Activated CD4-positive, alpha-beta memory T cell treated with anti-CD3 and anti-CD28 coated beads for 36 hours (primary cell): ENCODE measurements around the gene ARHGDIB. TPM values are rescaled to one million over a fixed set of nuclear protein-coding genes. Genes with fewer than 3 reads are reported as not detected.

ENCODE experiments used
- CTCF ChIA-PET: fragments of 350-600 bp; sonication (Branson Sonifier 250); formaldehyde crosslinking; loops from one replicate; lab custom pipeline; 2021; ENCODE audit warnings: antibody characterized with exemption, inconsistent platforms; lab: Charles Lee
- POLR2A ChIA-PET: fragments of 350-600 bp; sonication (Branson Sonifier 250); formaldehyde crosslinking; loops from one replicate; lab custom pipeline; 2021; ENCODE audit warnings: antibody characterized with exemption; lab: Charles Lee
- DNase-seq: peaks from one replicate; pipeline ENCODE4 v3.0.0-alpha.2; 2020
- H3K27ac Mint-ChIP-seq: one replicate; pipeline ENCODE4 v1.8.0; 2021; ENCODE audit warnings: mixed read lengths
- H3K27me3 Mint-ChIP-seq: one replicate; pipeline ENCODE4 v1.8.0; 2021; ENCODE audit warnings: mixed read lengths
- H3K36me3 Mint-ChIP-seq: one replicate; pipeline ENCODE4 v1.8.0; 2021; ENCODE audit warnings: mixed read lengths
- H3K4me1 Mint-ChIP-seq: one replicate; pipeline ENCODE4 v1.8.0; 2021; ENCODE audit warnings: low read depth, mixed read lengths
- H3K4me3 Mint-ChIP-seq: one replicate; pipeline ENCODE4 v1.8.0; 2021; ENCODE audit warnings: mild to moderate bottlenecking, mixed read lengths
- H3K9me3 Mint-ChIP-seq: one replicate; pipeline ENCODE4 v1.8.0; 2021; ENCODE audit warnings: mixed read lengths
- intact Hi-C: fragments of 100-400 bp; cut with micrococcal nuclease; formaldehyde crosslinking; loops from one replicate; pipeline ENCODE4 v1.15.1; 2023
- total RNA-seq, 2 experiments: library from RNA; stranded (reverse); gene quantifications; one replicate each; pipeline ENCODE4 v1.2.3, GENCODE V29; 2021

ARHGDIB gene
- total RNA-seq, 2 experiments from 2014 or later, result 640 to 644 TPM

- ChIA-PET POLR2A (no interaction called here), CTCF (no interaction called here)
- peaks cover 9% of the 10 kb centered on the region for H3K36me3 Mint-ChIP-seq
- H3K27ac Mint-ChIP-seq, result no peak overlapping the region
- no peaks in the 10 kb centered on the region for H3K9me3 Mint-ChIP-seq
- no peak for DNase-seq
- no peak overlapping the region for H3K4me3 Mint-ChIP-seq
- H3K4me1 Mint-ChIP-seq, result peaks cover 3% of the 10 kb centered on the region
- no peaks in the 10 kb centered on the region for H3K27me3 Mint-ChIP-seq
- intact Hi-C loops, result no loop called here
Observed at GRCh38 chr12:14931791-14932560, 29.4 kb downstream of the ARHGDIB start.

GRCh38 chr12:14931359-14931758 lies 30.0 kb downstream of the ARHGDIB start:
- intact Hi-C loops, result no loop called here

DNA sequence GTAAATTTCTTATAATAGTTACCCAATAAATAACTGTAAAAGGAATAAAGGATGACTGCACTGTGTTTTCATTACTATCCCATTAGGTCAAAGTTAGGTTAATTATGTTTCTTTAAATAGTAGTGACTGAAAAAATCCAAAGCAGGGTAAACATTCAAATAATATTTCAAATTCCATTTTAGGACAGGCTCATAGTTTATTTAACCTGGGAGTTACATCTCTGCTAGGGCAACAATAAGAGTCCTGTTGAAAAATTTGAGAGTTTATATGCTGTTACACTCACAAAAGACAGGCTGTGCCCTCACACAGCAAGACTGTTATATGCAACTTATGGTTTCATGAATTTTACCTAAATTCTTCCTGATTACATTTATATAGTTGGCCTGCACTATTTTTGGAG lies 31.1 kb downstream of the ARHGDIB start:
- Mint-ChIP-seq H3K27ac (no peak overlapping the region), H3K4me3 (no peak overlapping the region), H3K27me3 (no peaks in the 10 kb centered on the region), H3K9me3 (no peaks in the 10 kb centered on the region), H3K36me3 (peaks cover 9% of the 10 kb centered on the region), H3K4me1 (no peaks in the 10 kb centered on the region)
- intact Hi-C loops, result no loop called here
- no peak for DNase-seq
- ChIA-PET POLR2A (no interaction called here), CTCF (no interaction called here)

More at GRCh38 chr12:14931359-14931758, 30.0 kb downstream of the ARHGDIB start:
- H3K4me3 Mint-ChIP-seq, result no peak overlapping the region
- DNase-seq, result no peak
- ChIA-PET CTCF (interaction anchor here (0.6 kb wide), 1 partner anchor 19 kb away, joined by 4 read pairs; no protein-coding TSS in a partner anchor), POLR2A (no interaction called here)
- no peaks in the 10 kb centered on the region for H3K9me3 Mint-ChIP-seq
- peaks cover 9% of the 10 kb centered on the region for H3K36me3 Mint-ChIP-seq
- no peaks in the 10 kb centered on the region for H3K27me3 Mint-ChIP-seq
- no peaks in the 10 kb centered on the region for H3K4me1 Mint-ChIP-seq
- H3K27ac Mint-ChIP-seq, result no peak overlapping the region

DNA sequence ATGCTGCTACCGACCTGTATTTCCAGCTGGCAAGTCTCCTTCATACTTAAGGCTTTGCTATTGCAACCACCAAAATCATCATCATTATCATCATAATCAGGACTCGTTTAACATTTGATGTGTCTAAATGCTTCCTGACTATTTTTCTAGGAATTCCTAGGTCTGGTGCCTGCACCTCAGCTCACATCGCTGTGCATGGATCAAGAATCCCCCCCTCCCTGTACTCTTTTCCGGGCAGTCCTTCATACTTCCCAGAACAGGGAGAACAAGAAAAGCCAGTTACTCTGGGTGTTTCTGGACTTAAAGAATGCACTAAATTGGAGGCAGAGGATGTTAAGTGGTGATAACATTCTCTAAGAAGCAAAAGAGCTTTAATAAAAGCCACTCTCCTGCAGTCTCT lies 32.5 kb downstream of the ARHGDIB start:
- no peaks in the 10 kb centered on the region for H3K27me3 Mint-ChIP-seq
- no peaks in the 10 kb centered on the region for H3K4me1 Mint-ChIP-seq
- ChIA-PET CTCF (interaction anchor here (0.9 kb wide), 1 partner anchor 25 kb away, joined by 3 read pairs; no protein-coding TSS in a partner anchor), POLR2A (no interaction called here)
- DNase-seq, result no peak
- H3K9me3 Mint-ChIP-seq, result no peaks in the 10 kb centered on the region
- intact Hi-C loops, result no loop called here
- peaks cover 9% of the 10 kb centered on the region for H3K36me3 Mint-ChIP-seq
- no peak overlapping the region for H3K27ac Mint-ChIP-seq
- no peak overlapping the region for H3K4me3 Mint-ChIP-seq

GRCh38 chr12:14927267-14927666 lies 34.1 kb downstream of the ARHGDIB start:
- POLR2A ChIA-PET, result interaction anchor here (0.7 kb wide), 1 partner anchor 27 kb away, joined by 3 read pairs; no protein-coding TSS in a partner anchor

DNA sequence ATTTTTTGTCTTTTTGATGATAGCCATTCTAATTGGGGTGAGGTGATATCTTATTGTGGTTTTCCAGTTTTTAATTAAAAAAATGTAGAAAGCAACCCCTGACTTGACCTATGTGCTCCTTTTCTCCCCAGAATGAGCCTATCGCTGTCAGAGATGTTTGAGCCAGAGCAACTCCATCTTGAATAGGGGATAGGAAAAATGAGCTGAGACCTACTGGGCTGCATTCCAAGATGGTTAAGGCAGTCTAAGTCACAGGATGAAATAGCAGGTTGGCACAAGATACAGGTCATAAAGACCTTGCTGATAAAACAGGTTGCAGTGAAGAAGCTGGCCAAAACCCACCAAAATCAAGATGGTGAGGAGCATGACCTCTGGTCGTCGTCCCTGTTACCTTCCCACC lies 36.9 kb downstream of the ARHGDIB start:
- intact Hi-C loops, result no loop called here
- peaks cover 4% of the 10 kb centered on the region for H3K36me3 Mint-ChIP-seq
- no peak overlapping the region for H3K4me3 Mint-ChIP-seq
- peaks cover 14% of the 10 kb centered on the region for H3K4me1 Mint-ChIP-seq
- H3K27ac Mint-ChIP-seq, result no peak overlapping the region
- POLR2A ChIA-PET, result no interaction called here
- H3K9me3 Mint-ChIP-seq, result no peaks in the 10 kb centered on the region
- no peak for DNase-seq
- CTCF ChIA-PET, result no interaction called here
- H3K27me3 Mint-ChIP-seq, result no peaks in the 10 kb centered on the region

More at GRCh38 chr12:14927267-14927666, 34.1 kb downstream of the ARHGDIB start:
- intact Hi-C loops, result no loop called here
- Mint-ChIP-seq H3K4me1 (no peaks in the 10 kb centered on the region), H3K36me3 (peaks cover 5% of the 10 kb centered on the region), H3K27ac (no peak overlapping the region), H3K9me3 (no peaks in the 10 kb centered on the region), H3K27me3 (no peaks in the 10 kb centered on the region), H3K4me3 (no peak overlapping the region)
- CTCF ChIA-PET, result interaction anchor here (0.7 to 1.7 kb wide), 3 partner anchors 11 to 294 kb away, joined by 3 to 4 read pairs (median 4); partner anchors contain the start of genes ERP27 and RERG
- no peak for DNase-seq

GRCh38 chr12:14923944-14924343 lies 37.5 kb downstream of the ARHGDIB start:
- peaks cover 14% of the 10 kb centered on the region for H3K4me1 Mint-ChIP-seq
- no peaks in the 10 kb centered on the region for H3K27me3 Mint-ChIP-seq
- CTCF ChIA-PET, result no interaction called here
- H3K9me3 Mint-ChIP-seq, result no peaks in the 10 kb centered on the region
- POLR2A ChIA-PET, result no interaction called here
- no peak for DNase-seq
- no peak overlapping the region for H3K27ac Mint-ChIP-seq
- intact Hi-C loops, result no loop called here
- peaks cover 8% of the 10 kb centered on the region for H3K36me3 Mint-ChIP-seq
- no peak overlapping the region for H3K4me3 Mint-ChIP-seq

DNA sequence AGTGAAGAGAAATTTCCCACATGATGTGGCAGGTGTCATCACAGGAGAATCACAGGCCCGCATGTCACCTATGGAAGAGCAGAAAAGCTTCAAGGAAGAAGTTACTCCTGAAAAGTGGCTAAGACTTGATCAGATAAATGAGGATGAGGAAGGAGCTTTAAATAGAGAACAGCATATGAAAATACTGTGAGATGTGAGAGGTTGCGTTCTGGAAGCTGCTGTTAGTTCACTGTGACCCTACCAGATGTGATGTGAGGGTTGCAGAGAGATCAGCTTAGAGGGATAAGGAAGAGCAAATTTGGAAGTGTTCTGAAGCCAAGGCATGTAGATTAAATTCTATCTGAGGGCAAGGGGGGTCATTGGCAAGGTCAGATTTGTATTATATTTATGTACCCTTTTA lies 40.2 kb downstream of the ARHGDIB start:
- Mint-ChIP-seq H3K27me3 (no peaks in the 10 kb centered on the region), H3K4me1 (peaks cover 14% of the 10 kb centered on the region), H3K4me3 (no peak overlapping the region), H3K36me3 (peaks cover 25% of the 10 kb centered on the region), H3K9me3 (no peaks in the 10 kb centered on the region), H3K27ac (no peak overlapping the region)
- DNase-seq, result no peak
- intact Hi-C loops, result loop anchor here (2.0 kb wide), 1 partner anchor 16 kb away; no protein-coding TSS in a partner anchor
- CTCF ChIA-PET, result interaction anchor here (0.8 to 1.6 kb wide), 2 partner anchors 74 to 75 kb away, joined by 3 to 6 read pairs; no protein-coding TSS in a partner anchor
- POLR2A ChIA-PET, result interaction anchor here (1.1 to 1.3 kb wide), 3 partner anchors 10 to 40 kb away, joined by 3 to 8 read pairs (median 5); partner anchors contain the start of gene ARHGDIB

DNA sequence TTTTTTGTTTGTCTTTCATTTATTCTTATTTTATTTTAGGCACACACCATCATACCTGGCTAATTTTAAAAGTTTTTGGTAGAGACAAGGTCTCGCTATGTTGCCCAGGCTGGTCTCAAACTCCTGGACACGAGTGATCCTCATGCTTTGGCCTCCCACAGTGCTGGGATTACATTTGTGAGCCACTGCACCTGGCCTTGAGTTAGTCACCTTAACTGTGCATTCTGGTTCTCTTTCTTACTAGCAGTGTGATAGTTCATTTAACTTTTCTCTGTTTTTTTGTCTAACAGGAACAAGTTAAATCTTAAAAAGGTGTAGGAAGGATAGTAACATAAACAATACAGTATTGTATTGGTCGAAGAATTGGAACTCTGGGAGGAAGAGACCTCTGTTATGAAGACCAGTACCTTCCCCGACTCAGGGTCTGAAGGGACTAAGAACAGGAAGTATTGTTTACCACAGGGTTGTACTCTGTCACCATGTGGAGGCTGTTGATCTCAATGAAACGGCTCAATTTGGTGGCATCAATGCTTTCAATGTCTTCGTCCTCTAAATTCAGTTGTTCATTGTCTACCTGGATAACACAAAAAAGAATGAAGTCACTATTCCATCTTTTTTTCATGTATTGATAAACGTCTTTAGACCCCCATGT lies 40.8 kb downstream of the ARHGDIB start:
- intact Hi-C loops, result loop anchor here (2.0 kb wide), 1 partner anchor 16 kb away; no protein-coding TSS in a partner anchor
- H3K4me1 Mint-ChIP-seq, result peaks cover 14% of the 10 kb centered on the region
- H3K27ac Mint-ChIP-seq, result peak overlapping the region; percentile 21
- H3K36me3 Mint-ChIP-seq, result peaks cover 27% of the 10 kb centered on the region
- DNase-seq, result no peak
- CTCF ChIA-PET, result interaction anchor here (0.8 to 1.6 kb wide), 2 partner anchors 75 kb away, joined by 3 to 6 read pairs; no protein-coding TSS in a partner anchor
- POLR2A ChIA-PET, result interaction anchor here (1.1 to 1.3 kb wide), 3 partner anchors 10 to 41 kb away, joined by 3 to 5 read pairs (median 4); partner anchors contain the start of gene ARHGDIB
- no peaks in the 10 kb centered on the region for H3K9me3 Mint-ChIP-seq
- no peak overlapping the region for H3K4me3 Mint-ChIP-seq
- no peaks in the 10 kb centered on the region for H3K27me3 Mint-ChIP-seq

- no peak for DNase-seq
- ChIA-PET CTCF (no interaction called here), POLR2A (interaction anchor here (1.1 kb wide), 1 partner anchor 9 kb away, joined by 4 read pairs; no protein-coding TSS in a partner anchor)
- no peak overlapping the region for H3K27ac Mint-ChIP-seq
- peaks cover 14% of the 10 kb centered on the region for H3K4me1 Mint-ChIP-seq
- no peak overlapping the region for H3K4me3 Mint-ChIP-seq
- no peaks in the 10 kb centered on the region for H3K9me3 Mint-ChIP-seq
- intact Hi-C loops, result no loop called here
- H3K27me3 Mint-ChIP-seq, result no peaks in the 10 kb centered on the region
- peaks cover 34% of the 10 kb centered on the region for H3K36me3 Mint-ChIP-seq
Observed at GRCh38 chr12:14919455-14919854, 41.9 kb downstream of the ARHGDIB start.

DNA sequence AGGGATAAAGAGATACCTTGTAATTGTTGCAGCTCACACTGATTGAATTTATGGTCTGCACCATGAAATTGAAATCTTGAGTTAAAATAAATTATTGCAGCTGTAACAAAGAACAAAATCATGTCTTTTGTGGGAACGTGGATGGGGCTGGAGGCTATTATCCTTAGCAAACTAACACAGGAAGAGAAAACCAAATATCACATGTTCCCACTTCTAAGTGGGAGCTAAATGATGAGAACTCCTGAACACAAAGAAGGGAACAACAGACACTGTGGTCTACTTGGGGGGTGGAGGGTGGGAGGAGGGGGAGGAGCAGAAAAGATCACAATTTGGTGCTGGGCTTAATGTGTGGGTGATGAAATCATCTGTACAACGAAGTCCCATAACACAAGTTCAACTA lies 45.7 kb downstream of the ARHGDIB start:
- H3K4me1 Mint-ChIP-seq, result peaks cover 14% of the 10 kb centered on the region
- H3K9me3 Mint-ChIP-seq, result no peaks in the 10 kb centered on the region
- ChIA-PET POLR2A (no interaction called here), CTCF (interaction anchor here (1.1 kb wide), 1 partner anchor 78 kb away, joined by 3 read pairs; no protein-coding TSS in a partner anchor)
- H3K27ac Mint-ChIP-seq, result no peak overlapping the region
- intact Hi-C loops, result no loop called here
- H3K27me3 Mint-ChIP-seq, result no peaks in the 10 kb centered on the region
- H3K36me3 Mint-ChIP-seq, result peaks cover 49% of the 10 kb centered on the region
- no peak overlapping the region for H3K4me3 Mint-ChIP-seq
- no peak for DNase-seq

GRCh38 chr12:14913381-14913781 lies 48.0 kb downstream of the ARHGDIB start:
- Mint-ChIP-seq H3K4me1 (peaks cover 24% of the 10 kb centered on the region), H3K4me3 (no peak overlapping the region), H3K27me3 (no peaks in the 10 kb centered on the region), H3K27ac (no peak overlapping the region), H3K9me3 (no peaks in the 10 kb centered on the region), H3K36me3 (peaks cover 41% of the 10 kb centered on the region)
- intact Hi-C loops, result no loop called here
- CTCF ChIA-PET, result interaction anchor here (0.8 kb wide), 1 partner anchor 23 kb away, joined by 3 read pairs; no protein-coding TSS in a partner anchor
- POLR2A ChIA-PET, result no interaction called here
- DNase-seq, result no peak
